ENCODE measurements around the gene PRR19. TPM values are rescaled to one million over a fixed set of nuclear protein-coding genes. Genes with fewer than 3 reads are reported as not detected.
"Not testable (repeated sequence)": the region's sequence is repeated elsewhere in the genome, so short reads cannot be mapped to it uniquely, and the experiment has no call there.

The PRR19 gene
- not detected for polyA plus RNA-seq (2012; ENCODE audit: missing spikeins)

GRCh38 chr19:42301646-42302203 lies at the start of gene PRR19:
Gene PRR19 (plus strand): TSS chr19:42302132. CDS start chr19:42309585, 7,453 bp downstream.
- no peak for FAIRE-seq
- no peak for TF ChIP-seq POLR2A (IDR thresholded peaks at IDR 0.05; ENCODE audit: low read depth, low read length)
- no peak for TF ChIP-seq POLR2AphosphoS5 (IDR thresholded peaks at IDR 0.05; ENCODE audit: low read depth, low read length)
- TF ChIP-seq TAF1 (IDR thresholded peaks at IDR 0.05; ENCODE audit: borderline replicate concordance, low read depth, low read length): no peak
- no peak for DNase-seq (ENCODE audit: insufficient read length)

GRCh38 chr19:42252365-42253244 lies 49.3 kb upstream of the PRR19 start:
- peak; percentile 83 for FAIRE-seq
- TF ChIP-seq TAF1 (IDR thresholded peaks at IDR 0.05; ENCODE audit: borderline replicate concordance, low read depth, low read length): no peak
- no peak for TF ChIP-seq POLR2A (IDR thresholded peaks at IDR 0.05; ENCODE audit: low read depth, low read length)
- TF ChIP-seq POLR2AphosphoS5 (IDR thresholded peaks at IDR 0.05; ENCODE audit: low read depth, low read length): no peak; the same call in 1 of the 2 replicates
- no peak for DNase-seq (ENCODE audit: insufficient read length)

- FAIRE-seq: peak; percentile 66
- TF ChIP-seq TAF1 (IDR thresholded peaks at IDR 0.05; ENCODE audit: borderline replicate concordance, low read depth, low read length) (no peak), POLR2A (IDR thresholded peaks at IDR 0.05; ENCODE audit: low read depth, low read length) (peak; percentile 68; the same call in 1 of the 2 replicates), POLR2AphosphoS5 (IDR thresholded peaks at IDR 0.05; ENCODE audit: low read depth, low read length) (no peak)
- DNase-seq (ENCODE audit: insufficient read length): peak; percentile 83
Measured at GRCh38 chr19:42253245-42254088, 48.5 kb upstream of the PRR19 start.

- FAIRE-seq: peak; percentile 94
- DNase-seq (ENCODE audit: insufficient read length): peak; percentile 59
- TF ChIP-seq TAF1 (IDR thresholded peaks at IDR 0.05; ENCODE audit: borderline replicate concordance, low read depth, low read length): no peak
Measured at GRCh38 chr19:42254089-42254849, 47.7 kb upstream of the PRR19 start.

- FAIRE-seq: peak; percentile 96
- DNase-seq (ENCODE audit: insufficient read length): peak; percentile 98
- no peak for TF ChIP-seq POLR2AphosphoS5 (IDR thresholded peaks at IDR 0.05; ENCODE audit: low read depth, low read length)
- TF ChIP-seq TAF1 (IDR thresholded peaks at IDR 0.05; ENCODE audit: borderline replicate concordance, low read depth, low read length): 0 out of 2 replicates have a peak, but pooled peaks have one; percentile 24
- peak; percentile 76; the same call in 1 of the 2 replicates for TF ChIP-seq POLR2A (IDR thresholded peaks at IDR 0.05; ENCODE audit: low read depth, low read length)
Measured at GRCh38 chr19:42254850-42255765, 46.8 kb upstream of the PRR19 start, which contains the start of gene ERF. Gene ERF (minus strand): TSS chr19:42255128. CDS start chr19:42254999, 129 bp downstream.

GRCh38 chr19:42255766-42256745 lies 45.9 kb upstream of the PRR19 start:
- DNase-seq (ENCODE audit: insufficient read length) (no peak), FAIRE-seq (peak; percentile 72)
- TF ChIP-seq TAF1 (IDR thresholded peaks at IDR 0.05; ENCODE audit: borderline replicate concordance, low read depth, low read length): no peak
- no peak for TF ChIP-seq POLR2AphosphoS5 (IDR thresholded peaks at IDR 0.05; ENCODE audit: low read depth, low read length)
- TF ChIP-seq POLR2A (IDR thresholded peaks at IDR 0.05; ENCODE audit: low read depth, low read length): no peak

GRCh38 chr19:42257842-42258241 lies 44.1 kb upstream of the PRR19 start:
- DNase-seq (ENCODE audit: insufficient read length): not testable (repeated sequence)
- peak; percentile 40 for FAIRE-seq

- FAIRE-seq: no peak
- DNase-seq (ENCODE audit: insufficient read length): no peak
- no peak for TF ChIP-seq POLR2A (IDR thresholded peaks at IDR 0.05; ENCODE audit: low read depth, low read length)
- no peak for TF ChIP-seq POLR2AphosphoS5 (IDR thresholded peaks at IDR 0.05; ENCODE audit: low read depth, low read length)
- no peak for TF ChIP-seq TAF1 (IDR thresholded peaks at IDR 0.05; ENCODE audit: borderline replicate concordance, low read depth, low read length)
Measured at GRCh38 chr19:42261763-42262162, 40.2 kb upstream of the PRR19 start.

GRCh38 chr19:42266105-42266504 lies 35.8 kb upstream of the PRR19 start:
- DNase-seq (ENCODE audit: insufficient read length); FAIRE-seq: not testable (repeated sequence)

GRCh38 chr19:42266928-42267603 lies 34.9 kb upstream of the PRR19 start:
- FAIRE-seq; DNase-seq (ENCODE audit: insufficient read length): not testable (repeated sequence)

Measured in GM12892 (cell line).